Heart left ventricle (tissue), 13 donors: ENCODE measurements around the gene GRIA3.

Experiments used
- CTCF ChIP-seq, 12 donors: fragments of 200-600 bp; sonication (generic) in 4 of 12; IDR thresholded peaks; one replicate each; pipeline versions ENCODE4 v1.5.0 to v1.8.0; 2018 to 2022; ENCODE audit warnings: antibody characterized with exemption in 12 of 12, mild to moderate bottlenecking in 5 of 12
- POLR2A ChIP-seq, 2 donors: fragments of 450-650 bp; IDR thresholded peaks; one replicate each; pipeline ENCODE4 v1.6.1; 2017; ENCODE audit warnings: antibody characterized with exemption in 2 of 2, mild to moderate bottlenecking in 2 of 2, moderate library complexity in 2 of 2
- donor health status: ischemic (EF 13 %, LVEDD 7.1; RV severe dilation, severe dysfunction).
- donor health status: DM: no; HTN: yes; CAD: no.
- donor health status: DM: no; HTN: no; CAD: no.
- donor health status: ischemic (EF 25% LVEDD 6.9; RV normal size, moderate dysfunction).
- donor health status: ischemic (EF 25% LVEDD 5.7; RV mildly dilated, moderate dysfunction).
- donor health status: ischemic (EF 35%, LVEDD 5.7; RV mildly dilated, moderate dysfunction).
- donor health status: nonischemic (EF 11% LVEDD 7.7; RV severe dilation, severe dysfunction).
- donor health status: DM: yes; HTN: yes; CAD: no.
- donor health status: PGD.
- donor health status: ischemic (EF 29% LVEDD 5.4; RV normal size, mild dysfunction).
- donor health status: nonischemic (EF 23%, LVEDD 6.1; RV moderate dilation, normal function).

GRCh38 chrX:123486297-123486696, 302.2 kb downstream of the GRIA3 start:
- TF ChIP-seq CTCF (IDR thresholded peaks at IDR 0.05) (no peak), POLR2A (IDR thresholded peaks at IDR 0.05) (no peak)
